PC-3 (cell line): Measurements from ENCODE around the gene RND3.

Experiments
- EZH2 ChIP-seq: fragments of 300-600 bp; sonication (generic); IDR thresholded peaks from one replicate; pipeline ENCODE4 v1.6.1; 2017; ENCODE audit warnings: antibody characterized with exemption, mild to moderate bottlenecking, low read length; ENCODE audit not compliant: unreplicated experiment
- EZH2phosphoT487 ChIP-seq: fragments of 300-600 bp; sonication (generic); IDR thresholded peaks from 2 replicates; pipeline ENCODE4 v1.6.1; 2018; ENCODE audit warnings: mild to moderate bottlenecking, antibody characterized with exemption, low read length, borderline replicate concordance
- TF ChIP-seq, protein P1 (sequence below): fragments of 300-600 bp; sonication (generic); conservative IDR thresholded peaks from 2 replicates; pipeline ENCODE4 v1.5.1; 2017; ENCODE audit warnings: antibody characterized with exemption, low read depth, mild to moderate bottlenecking, low read length

DNA sequence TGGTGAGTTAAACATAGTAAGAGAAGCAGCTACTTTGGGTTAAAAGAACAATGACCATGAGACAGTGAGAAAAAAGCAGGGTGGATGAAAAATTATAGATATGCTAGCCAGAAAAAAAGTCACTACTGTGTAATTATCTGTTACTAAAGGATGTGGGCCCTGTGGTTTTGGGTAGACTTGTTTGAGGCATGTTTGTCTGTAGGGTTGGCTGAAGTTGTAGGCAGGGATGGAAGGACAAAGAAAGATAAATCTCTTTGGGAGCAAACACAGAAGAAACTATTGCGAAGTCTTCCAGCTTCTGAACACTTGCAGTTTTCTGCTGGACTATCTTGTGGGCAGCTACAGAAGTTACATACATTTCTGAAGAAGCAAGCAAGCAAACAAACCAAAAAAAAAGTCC is 28.2 kb downstream of the RND3 start:
- TF ChIP-seq, protein P1, sequence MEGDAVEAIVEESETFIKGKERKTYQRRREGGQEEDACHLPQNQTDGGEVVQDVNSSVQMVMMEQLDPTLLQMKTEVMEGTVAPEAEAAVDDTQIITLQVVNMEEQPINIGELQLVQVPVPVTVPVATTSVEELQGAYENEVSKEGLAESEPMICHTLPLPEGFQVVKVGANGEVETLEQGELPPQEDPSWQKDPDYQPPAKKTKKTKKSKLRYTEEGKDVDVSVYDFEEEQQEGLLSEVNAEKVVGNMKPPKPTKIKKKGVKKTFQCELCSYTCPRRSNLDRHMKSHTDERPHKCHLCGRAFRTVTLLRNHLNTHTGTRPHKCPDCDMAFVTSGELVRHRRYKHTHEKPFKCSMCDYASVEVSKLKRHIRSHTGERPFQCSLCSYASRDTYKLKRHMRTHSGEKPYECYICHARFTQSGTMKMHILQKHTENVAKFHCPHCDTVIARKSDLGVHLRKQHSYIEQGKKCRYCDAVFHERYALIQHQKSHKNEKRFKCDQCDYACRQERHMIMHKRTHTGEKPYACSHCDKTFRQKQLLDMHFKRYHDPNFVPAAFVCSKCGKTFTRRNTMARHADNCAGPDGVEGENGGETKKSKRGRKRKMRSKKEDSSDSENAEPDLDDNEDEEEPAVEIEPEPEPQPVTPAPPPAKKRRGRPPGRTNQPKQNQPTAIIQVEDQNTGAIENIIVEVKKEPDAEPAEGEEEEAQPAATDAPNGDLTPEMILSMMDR, result no peak
- TF ChIP-seq EZH2 (no peak), EZH2phosphoT487 (no peak)
